OCI-LY1 (cell line): Measurements from ENCODE around the gene QKI.

Source experiments
- H2AFZ ChIP-seq: fragments of 200-600 bp; sonication (generic), shearing (Covaris generic); 2 replicates; pipeline ENCODE4 v1.6.0; 2014; ENCODE audit warnings: antibody characterized with exemption, mild to moderate bottlenecking, low read length
- H3F3A ChIP-seq: fragments of 200-600 bp; sonication (generic), shearing (Covaris generic); 2 replicates; pipeline ENCODE4 v1.6.0; 2014; ENCODE audit warnings: mild to moderate bottlenecking, antibody characterized with exemption, low read length, moderate library complexity; ENCODE audit not compliant: insufficient read depth
- H3K27ac ChIP-seq: fragments of 200-600 bp; sonication (generic); 2 replicates; pipeline ENCODE4 v1.5.1; 2014; ENCODE audit warnings: low read length, mixed run types, mild to moderate bottlenecking, low read depth; ENCODE audit not compliant: poor library complexity, severe bottlenecking
- H3K27me3 ChIP-seq: fragments of 200-600 bp; sonication (generic); 2 replicates; pipeline ENCODE4 v1.6.0; 2014; ENCODE audit warnings: antibody characterized with exemption, mild to moderate bottlenecking, low read length, moderate library complexity; ENCODE audit not compliant: insufficient read depth
- H3K36me3 ChIP-seq: fragments of 200-600 bp; sonication (generic); 2 replicates; pipeline ENCODE4 v1.6.1; 2014; ENCODE audit warnings: mild to moderate bottlenecking, antibody characterized with exemption, low read length, moderate library complexity, mixed read lengths; ENCODE audit not compliant: insufficient read depth
- H3K4me1 ChIP-seq: fragments of 200-600 bp; sonication (generic); 2 replicates; pipeline ENCODE4 v1.5.1; 2014; ENCODE audit warnings: mild to moderate bottlenecking, low read length, moderate library complexity; ENCODE audit not compliant: insufficient read depth, severe bottlenecking
- H3K4me2 ChIP-seq: fragments of 200-600 bp; sonication (generic), shearing (Covaris generic); 2 replicates; pipeline ENCODE4 v1.6.1; 2014; ENCODE audit warnings: low read length
- H3K4me3 ChIP-seq: fragments of 200-600 bp; sonication (generic); 2 replicates; pipeline ENCODE4 v1.5.1; 2014; ENCODE audit warnings: low read length, low read depth, mild to moderate bottlenecking, mixed read lengths; ENCODE audit not compliant: poor library complexity, severe bottlenecking
- H3K79me2 ChIP-seq: fragments of 200-600 bp; shearing (Covaris generic); 2 replicates; pipeline ENCODE4 v1.6.1; 2016; ENCODE audit warnings: mixed run types, low read length, mixed read lengths; ENCODE audit not compliant: insufficient read depth
- H3K9ac ChIP-seq: fragments of 200-600 bp; sonication (generic), shearing (Covaris generic); 2 replicates; pipeline ENCODE4 v1.6.1; 2014; ENCODE audit warnings: mild to moderate bottlenecking, low read length, mixed read lengths
- H3K9me2 ChIP-seq: fragments of 200-600 bp; sonication (generic), shearing (Covaris generic); 2 replicates; pipeline ENCODE4 v1.6.1; 2014; ENCODE audit warnings: low read depth, mild to moderate bottlenecking, low read length, mixed read lengths
- H3K9me3 ChIP-seq: fragments of 200-600 bp; shearing (Covaris generic); 2 replicates; pipeline ENCODE4 v1.6.1; 2014; ENCODE audit warnings: low read length, mixed read lengths
- H4K20me1 ChIP-seq: fragments of 200-600 bp; sonication (generic), shearing (Covaris generic); 2 replicates; pipeline ENCODE4 v1.6.0; 2016; ENCODE audit warnings: mild to moderate bottlenecking, low read length; ENCODE audit not compliant: insufficient read depth
- CTCF ChIP-seq: fragments of 200-600 bp; sonication (generic), shearing (Covaris generic); IDR thresholded peaks from 2 replicates; pipeline ENCODE4 v1.5.1; 2017; ENCODE audit warnings: mild to moderate bottlenecking, antibody characterized with exemption, low read length, moderate library complexity, mixed read lengths
- EZH2 ChIP-seq: fragments of 200-600 bp; sonication (generic), shearing (Covaris generic); IDR thresholded peaks from 2 replicates; pipeline ENCODE4 v1.8.0; 2017; ENCODE audit warnings: borderline replicate concordance, mixed run types, mild to moderate bottlenecking, antibody characterized with exemption, low read length, moderate library complexity, mixed read lengths

QKI gene

DNA sequence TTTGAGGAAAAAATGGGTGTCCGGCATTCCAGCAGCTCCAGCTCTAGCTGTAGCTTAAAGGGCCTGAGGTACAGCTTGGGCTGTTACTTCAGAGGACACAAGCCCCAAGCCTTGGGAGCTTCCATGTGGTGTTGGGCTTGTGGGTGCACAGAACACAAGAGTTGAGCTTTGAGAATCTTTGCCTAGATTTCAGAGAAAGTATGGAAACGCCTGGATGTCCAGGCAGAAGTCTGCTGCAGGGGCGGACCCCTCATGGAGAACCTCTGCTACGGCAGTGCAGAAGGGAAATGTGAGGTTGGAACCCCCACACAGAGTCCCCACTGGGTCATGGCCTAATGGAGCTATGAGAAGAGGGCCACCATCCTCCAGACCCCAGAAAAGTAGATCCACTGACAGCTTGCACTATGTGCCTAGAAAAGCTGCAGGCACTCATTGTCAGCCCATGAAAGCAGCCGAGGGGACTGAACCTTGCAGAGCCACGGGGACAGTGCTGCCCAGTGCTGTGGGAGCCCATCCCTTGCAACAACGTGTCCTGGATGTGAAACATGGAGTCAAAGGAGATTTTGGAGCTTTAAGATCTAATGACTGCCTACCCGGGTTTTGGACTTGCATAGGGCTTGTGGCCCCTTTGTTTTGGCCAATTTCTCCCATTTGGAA is 90.6 kb downstream of the QKI start:
- no peak for TF ChIP-seq EZH2
- no peak for TF ChIP-seq CTCF
- peaks cover 10% of the 10 kb centered on the region for H3K79me2 ChIP-seq
- H3K9me2 ChIP-seq = no peaks in the 10 kb centered on the region
- H3K9me3 ChIP-seq = peaks cover 26% of the 10 kb centered on the region
- no peak overlapping the region for H2AFZ ChIP-seq
- no peak overlapping the region for H3K4me2 ChIP-seq
- H3K36me3 ChIP-seq = 0 out of 2 replicates have a peak, but pooled peaks cover 6% of the 10 kb centered on the region
- H3K9ac ChIP-seq = no peak overlapping the region
- H4K20me1 ChIP-seq = no peaks in the 10 kb centered on the region
- no peaks in the 10 kb centered on the region for H3K27me3 ChIP-seq
- no peaks in the 10 kb centered on the region for H3F3A ChIP-seq
- no peaks in the 10 kb centered on the region for H3K4me1 ChIP-seq
- no peak overlapping the region for H3K4me3 ChIP-seq
- H3K27ac ChIP-seq = no peak overlapping the region

GRCh38 chr6:163507965-163508364 is 93.4 kb downstream of the QKI start:
- Histone ChIP-seq H3K27me3 (no peaks in the 10 kb centered on the region), H3K9ac (no peak overlapping the region), H3K9me3 (peaks cover 26% of the 10 kb centered on the region), H3K36me3 (0 out of 2 replicates have a peak, but pooled peaks cover 6% of the 10 kb centered on the region), H3K4me2 (no peak overlapping the region), H3K4me3 (no peak overlapping the region), H3K4me1 (no peaks in the 10 kb centered on the region), H3K27ac (no peak overlapping the region), H3F3A (no peaks in the 10 kb centered on the region), H3K79me2 (peaks cover 3% of the 10 kb centered on the region), H2AFZ (no peak overlapping the region), H4K20me1 (no peaks in the 10 kb centered on the region), H3K9me2 (no peaks in the 10 kb centered on the region)
- TF ChIP-seq EZH2 = no peak
- no peak for TF ChIP-seq CTCF

GRCh38 chr6:163513003-163513402 is 98.5 kb downstream of the QKI start:
- H3K9ac ChIP-seq = no peak overlapping the region
- no peaks in the 10 kb centered on the region for H3K4me1 ChIP-seq
- H3K9me3 ChIP-seq = no peaks in the 10 kb centered on the region
- no peaks in the 10 kb centered on the region for H3F3A ChIP-seq
- no peak overlapping the region for H3K27ac ChIP-seq
- no peaks in the 10 kb centered on the region for H3K36me3 ChIP-seq
- no peaks in the 10 kb centered on the region for H3K79me2 ChIP-seq
- H3K4me3 ChIP-seq = no peak overlapping the region
- H4K20me1 ChIP-seq = no peaks in the 10 kb centered on the region
- H3K27me3 ChIP-seq = no peaks in the 10 kb centered on the region
- TF ChIP-seq EZH2 (no peak), CTCF (no peak)
- H3K4me2 ChIP-seq = no peak overlapping the region
- H2AFZ ChIP-seq = no peak overlapping the region
- H3K9me2 ChIP-seq = no peaks in the 10 kb centered on the region
